ENCODE data around the gene HRG.
"Not testable (repeated sequence)": the region's sequence is repeated elsewhere in the genome, so short reads cannot be mapped to it uniquely, and the experiment has no call there.

Gene HRG

GRCh38 chr3:186665625-186666188, at the start of gene HRG:
TSS of gene HRG (plus strand) at chr3:186666014. CDS start at chr3:186666032, 18 bp downstream.
- no peak for DNase-seq

- DNase-seq: no peak
These were observed 49.6 kb upstream of the HRG start for GRCh38 chr3:186616299-186616617.

GRCh38 chr3:186617036-186617946, 48.5 kb upstream of the HRG start:
- DNase-seq: peak; percentile 83

- no peak for DNase-seq
These were observed 47.4 kb upstream of the HRG start for GRCh38 chr3:186618318-186618938.

GRCh38 chr3:186619787-186620212, 46.0 kb upstream of the HRG start:
- no peak for DNase-seq

GRCh38 chr3:186620213-186621092, 45.4 kb upstream of the HRG start:
- DNase-seq: no peak

GRCh38 chr3:186621894-186622650, 43.7 kb upstream of the HRG start:
- no peak for DNase-seq

GRCh38 chr3:186622651-186623310, 43.0 kb upstream of the HRG start:
- no peak for DNase-seq

- no peak for DNase-seq
These were observed 41.2 kb upstream of the HRG start for GRCh38 chr3:186624598-186624997.

GRCh38 chr3:186625600-186626042, 40.2 kb upstream of the HRG start:
- DNase-seq: no peak

- DNase-seq: no peak
These were observed 39.5 kb upstream of the HRG start for GRCh38 chr3:186626254-186626847.

GRCh38 chr3:186627852-186628414, 37.9 kb upstream of the HRG start:
- DNase-seq: no peak

- DNase-seq: no peak
These were observed 37.1 kb upstream of the HRG start for GRCh38 chr3:186628756-186629155.

GRCh38 chr3:186630950-186631641, 34.7 kb upstream of the HRG start:
- no peak for DNase-seq

- no peak for DNase-seq
These were observed 32.3 kb upstream of the HRG start for GRCh38 chr3:186633481-186633880.

GRCh38 chr3:186634207-186634606, 31.6 kb upstream of the HRG start:
- not testable (repeated sequence) for DNase-seq

- no peak for DNase-seq
These were observed 30.3 kb upstream of the HRG start for GRCh38 chr3:186635532-186635931.

GRCh38 chr3:186636536-186636935, 29.3 kb upstream of the HRG start:
- DNase-seq: no peak

GRCh38 chr3:186637686-186638085, 28.1 kb upstream of the HRG start:
- no peak for DNase-seq

GRCh38 chr3:186638259-186638658, 27.6 kb upstream of the HRG start:
- no peak for DNase-seq

All from CD4-positive, alpha-beta T cell treated with Interleukin-15 for 1 hour (primary cell).